T47D (cell line): ENCODE measurements around the gene MYADM.
"Not testable (repeated sequence)": the region's sequence is repeated elsewhere in the genome, so short reads cannot be mapped to it uniquely, and the experiment has no call there.

ENCODE experiments used
- DNase-seq, 2 experiments: peaks; one replicate each; pipeline versions ENCODE4 v3.0.0 to v3.0.0-alpha.2; 2011 to 2012; ENCODE audit warnings: low read depth in 1 of 2, low spot score in 1 of 2
- JUND ChIP-seq: IDR thresholded peaks from 2 replicates; pipeline ENCODE4 v1.6.1; 2012; ENCODE audit warnings: low read depth
- in situ Hi-C: cut with HindIII; loops from 2 replicates; pipeline ENCODE4 v1.10.0; 2016; ENCODE audit warnings: low sequenced_read_pairs, low pct_unique_long_range_greater_than_20kb

MYADM gene

GRCh38 chr19:53849237-53849676, 18.4 kb upstream of the MYADM start:
- no peak for TF ChIP-seq JUND
- in situ Hi-C loops = no loop called here
- DNase-seq = no peak

- TF ChIP-seq JUND = no peak
- in situ Hi-C loops = no loop called here
- DNase-seq = no peak
Observed at GRCh38 chr19:53853707-53854106, 14.0 kb upstream of the MYADM start.

GRCh38 chr19:53864308-53864836, 3.3 kb upstream of the MYADM start:
- no peak for TF ChIP-seq JUND

GRCh38 chr19:53865523-53865917, 2.2 kb upstream of the MYADM start:
- in situ Hi-C loops = no loop called here
- DNase-seq = no peak
- no peak for TF ChIP-seq JUND

More at GRCh38 chr19:53864308-53864836, 3.3 kb upstream of the MYADM start:
- peak in 1 of 2 experiments; percentile 41 for DNase-seq
- in situ Hi-C loops = no loop called here

GRCh38 chr19:53865918-53866864, 1.5 kb upstream of the MYADM start:
- in situ Hi-C loops = no loop called here
- DNase-seq = peak; percentile 55 to 57
- TF ChIP-seq JUND = no peak

GRCh38 chr19:53866865-53867224, 838 bp upstream of the MYADM start:
- no peak for DNase-seq
- in situ Hi-C loops = no loop called here
- no peak for TF ChIP-seq JUND

GRCh38 chr19:53868091-53868891, 608 bp downstream of the MYADM start:
- no peak for TF ChIP-seq JUND
- in situ Hi-C loops = no loop called here
- peak; percentile 34 to 64 for DNase-seq

GRCh38 chr19:53868892-53869804, 1.5 kb downstream of the MYADM start:
- in situ Hi-C loops = no loop called here
- peak; percentile 92 to 97 for DNase-seq
- no peak for TF ChIP-seq JUND

- DNase-seq, in situ Hi-C loops: not testable (repeated sequence)
Observed at GRCh38 chr19:53869805-53870484, 2.3 kb downstream of the MYADM start.

GRCh38 chr19:53870485-53870844, 2.8 kb downstream of the MYADM start:
- TF ChIP-seq JUND = no peak
- DNase-seq = peak; percentile 54 to 65
- in situ Hi-C loops = no loop called here

GRCh38 chr19:53871454-53871853, 3.8 kb downstream of the MYADM start:
- no peak for TF ChIP-seq JUND
- DNase-seq = no peak
- in situ Hi-C loops = no loop called here
